Measurements from ENCODE around the gene AMTN. TPM values are rescaled to one million over a fixed set of nuclear protein-coding genes. Genes with fewer than 3 reads are reported as not detected.
"Not testable (repeated sequence)": the region's sequence is repeated elsewhere in the genome, so short reads cannot be mapped to it uniquely, and the experiment has no call there.

The AMTN gene, protein sequence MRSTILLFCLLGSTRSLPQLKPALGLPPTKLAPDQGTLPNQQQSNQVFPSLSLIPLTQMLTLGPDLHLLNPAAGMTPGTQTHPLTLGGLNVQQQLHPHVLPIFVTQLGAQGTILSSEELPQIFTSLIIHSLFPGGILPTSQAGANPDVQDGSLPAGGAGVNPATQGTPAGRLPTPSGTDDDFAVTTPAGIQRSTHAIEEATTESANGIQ
- not detected for total RNA-seq

DNA sequence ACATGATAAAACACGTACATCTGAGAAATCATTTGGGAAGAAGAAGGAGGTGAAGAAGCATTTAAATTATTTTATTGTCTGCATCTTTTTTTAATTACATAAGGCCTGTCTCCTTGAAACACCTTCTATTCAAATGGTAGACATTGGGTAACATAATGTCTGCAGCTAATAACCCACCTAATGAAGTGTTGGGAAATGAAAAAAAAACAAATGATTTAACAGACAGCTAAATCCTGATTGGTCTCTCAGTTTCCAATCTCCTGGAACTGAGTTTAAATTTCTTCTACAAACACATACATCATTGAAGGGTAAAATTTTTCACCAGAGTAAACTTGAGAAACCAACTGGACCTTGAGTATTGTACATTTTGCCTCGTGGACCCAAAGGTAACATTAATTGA, at the start of gene AMTN:
Gene AMTN, plus strand, starts transcription at position 301 of the 400 bp plus-strand sequence. CDS start 209 bp downstream, outside the sequence.
- WGBS, 2 donors, result 70 to 72% methylated on average over 2 of the region's 2 CpGs
- H3K9me3 ChIP-seq, result no peaks in the 10 kb centered on the region
- no peak for TF ChIP-seq POLR2A (IDR thresholded peaks at IDR 0.05)
- TF ChIP-seq, protein P1, sequence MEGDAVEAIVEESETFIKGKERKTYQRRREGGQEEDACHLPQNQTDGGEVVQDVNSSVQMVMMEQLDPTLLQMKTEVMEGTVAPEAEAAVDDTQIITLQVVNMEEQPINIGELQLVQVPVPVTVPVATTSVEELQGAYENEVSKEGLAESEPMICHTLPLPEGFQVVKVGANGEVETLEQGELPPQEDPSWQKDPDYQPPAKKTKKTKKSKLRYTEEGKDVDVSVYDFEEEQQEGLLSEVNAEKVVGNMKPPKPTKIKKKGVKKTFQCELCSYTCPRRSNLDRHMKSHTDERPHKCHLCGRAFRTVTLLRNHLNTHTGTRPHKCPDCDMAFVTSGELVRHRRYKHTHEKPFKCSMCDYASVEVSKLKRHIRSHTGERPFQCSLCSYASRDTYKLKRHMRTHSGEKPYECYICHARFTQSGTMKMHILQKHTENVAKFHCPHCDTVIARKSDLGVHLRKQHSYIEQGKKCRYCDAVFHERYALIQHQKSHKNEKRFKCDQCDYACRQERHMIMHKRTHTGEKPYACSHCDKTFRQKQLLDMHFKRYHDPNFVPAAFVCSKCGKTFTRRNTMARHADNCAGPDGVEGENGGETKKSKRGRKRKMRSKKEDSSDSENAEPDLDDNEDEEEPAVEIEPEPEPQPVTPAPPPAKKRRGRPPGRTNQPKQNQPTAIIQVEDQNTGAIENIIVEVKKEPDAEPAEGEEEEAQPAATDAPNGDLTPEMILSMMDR (IDR thresholded peaks at IDR 0.05), result no peak
- TF ChIP-seq EP300 (IDR thresholded peaks at IDR 0.05), result no peak
- DNase-seq (ENCODE audit: low spot score in 2 of 2), result no peak
- H3K27ac ChIP-seq, result no peak within 1 kb of the TSS
- H3K4me3 ChIP-seq, result no peak within 1 kb of the TSS
- no peaks in the 10 kb centered on the region for H3K4me1 ChIP-seq
- H3K27me3 ChIP-seq, result no peaks in the 10 kb centered on the region
- H3K36me3 ChIP-seq, result no peaks in the 10 kb centered on the region

DNA sequence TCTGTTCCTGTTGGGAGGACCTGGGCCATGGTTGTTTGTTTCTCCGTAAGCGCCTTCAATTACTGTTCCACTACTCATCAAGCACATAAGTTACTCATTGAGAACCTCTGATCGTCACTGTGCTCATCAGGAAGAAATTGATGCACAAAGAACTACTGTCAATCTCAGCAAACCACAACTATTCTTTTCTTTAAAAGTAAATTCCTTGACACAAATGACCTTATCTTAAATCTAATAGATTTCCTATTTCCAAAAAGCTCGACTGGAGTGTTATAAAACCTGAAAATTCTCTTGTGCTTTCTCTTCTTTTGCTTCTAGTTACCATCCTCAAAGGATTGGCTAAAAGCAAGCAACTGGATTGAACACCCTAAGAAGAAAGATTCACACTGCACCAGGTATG, 46.5 kb upstream of the AMTN start, which contains the start of gene MUC7:
Gene MUC7, plus strand, starts transcription at position 301 of the 400 bp plus-strand sequence. CDS start 1,825 bp downstream, outside the sequence.
- Histone ChIP-seq H3K4me1 (no peaks in the 10 kb centered on the region), H3K36me3 (no peaks in the 10 kb centered on the region), H3K4me3 (no peak within 1 kb of the TSS), H3K27me3 (no peaks in the 10 kb centered on the region), H3K9me3 (no peaks in the 10 kb centered on the region), H3K27ac (no peak within 1 kb of the TSS)
- WGBS, 2 donors, result 59 to 61% methylated on average over 4 of the region's 4 CpGs
- TF ChIP-seq POLR2A (IDR thresholded peaks at IDR 0.05) (no peak), EP300 (IDR thresholded peaks at IDR 0.05) (no peak)
- TF ChIP-seq, protein P1 (IDR thresholded peaks at IDR 0.05), result no peak
- no peak for DNase-seq (ENCODE audit: low spot score in 2 of 2)

DNA sequence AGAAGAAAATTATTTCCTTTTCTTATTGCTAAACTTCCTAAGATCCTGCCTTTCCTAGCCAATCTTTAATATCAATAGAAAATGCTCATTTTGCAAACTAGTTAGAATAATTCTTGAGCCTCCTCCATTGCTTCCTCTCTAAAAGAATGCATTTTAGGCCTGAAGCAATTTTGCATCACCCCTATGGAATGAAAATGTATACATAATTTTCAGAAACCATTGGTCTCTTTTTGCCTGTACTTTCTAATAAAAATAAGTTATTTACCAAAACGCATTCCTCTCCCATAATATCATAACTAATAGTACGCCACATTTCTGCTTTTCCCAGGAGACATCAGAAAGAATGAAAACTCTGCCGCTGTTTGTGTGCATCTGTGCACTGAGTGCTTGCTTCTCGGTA, 44.7 kb upstream of the AMTN start:
- DNase-seq (ENCODE audit: low spot score in 2 of 2), result no peak
- WGBS, 2 donors, result 47 to 53% methylated on average over 4 of the region's 4 CpGs
- Histone ChIP-seq H3K27me3 (no peaks in the 10 kb centered on the region), H3K36me3 (no peaks in the 10 kb centered on the region), H3K9me3 (no peaks in the 10 kb centered on the region), H3K27ac (no peak overlapping the region), H3K4me3 (no peak overlapping the region), H3K4me1 (no peaks in the 10 kb centered on the region)
- TF ChIP-seq, protein P1 (IDR thresholded peaks at IDR 0.05), result no peak
- no peak for TF ChIP-seq POLR2A (IDR thresholded peaks at IDR 0.05)
- no peak for TF ChIP-seq EP300 (IDR thresholded peaks at IDR 0.05)

DNA sequence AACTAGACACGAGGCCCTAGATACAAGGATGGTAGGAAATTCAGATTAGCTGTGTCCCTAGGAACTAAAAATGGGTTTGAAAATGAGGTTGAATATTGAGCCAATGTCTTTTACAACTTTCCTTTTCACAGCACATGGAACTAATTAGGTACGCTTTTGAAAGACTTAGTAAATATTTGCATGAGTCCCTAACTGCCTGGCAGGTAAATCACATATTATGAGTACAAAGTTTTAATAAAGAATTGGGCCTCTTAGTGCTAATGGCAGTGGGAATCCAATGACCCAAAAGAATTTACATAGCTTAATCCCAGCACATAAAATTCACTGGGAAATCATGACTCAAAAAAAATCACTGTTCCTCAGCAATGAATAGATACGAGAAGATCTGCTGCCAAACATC, 29.6 kb upstream of the AMTN start:
- Histone ChIP-seq H3K36me3 (no peaks in the 10 kb centered on the region), H3K9me3 (no peaks in the 10 kb centered on the region), H3K27me3 (no peaks in the 10 kb centered on the region), H3K4me3 (no peak overlapping the region), H3K4me1 (no peaks in the 10 kb centered on the region), H3K27ac (no peak overlapping the region)
- no peak for DNase-seq (ENCODE audit: low spot score in 2 of 2)
- 43 to 64% methylated on average over 3 of the region's 3 CpGs for WGBS, 2 donors
- TF ChIP-seq POLR2A (IDR thresholded peaks at IDR 0.05) (no peak), EP300 (IDR thresholded peaks at IDR 0.05) (no peak)
- TF ChIP-seq, protein P1 (IDR thresholded peaks at IDR 0.05), result no peak

DNA sequence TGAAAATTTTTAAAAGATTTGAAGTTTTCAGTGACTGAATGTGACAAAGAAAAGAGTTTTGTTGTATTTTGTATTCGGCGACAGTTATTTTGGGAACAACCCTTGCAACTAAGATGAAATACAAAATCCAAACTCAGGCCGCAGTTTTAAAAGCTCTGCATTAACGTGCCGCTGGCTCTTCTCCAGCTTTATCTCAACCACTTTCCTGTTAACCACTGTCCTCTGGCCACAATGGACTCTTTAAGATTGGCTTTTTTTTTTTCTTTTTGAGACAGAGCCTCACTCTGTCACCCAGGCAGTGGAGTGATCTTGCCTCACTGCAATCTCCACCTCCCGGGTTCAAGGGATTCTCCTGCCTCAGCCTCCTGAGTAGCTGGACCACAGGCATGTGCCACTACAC, 22.1 kb upstream of the AMTN start:
- no peak for TF ChIP-seq EP300 (IDR thresholded peaks at IDR 0.05)
- TF ChIP-seq, protein P1 (IDR thresholded peaks at IDR 0.05), result no peak
- no peak for TF ChIP-seq POLR2A (IDR thresholded peaks at IDR 0.05)
- H3K27me3 ChIP-seq, result peaks cover 0 to 2% of the 10 kb centered on the region in 2 donors
- H3K4me3 ChIP-seq, result no peak overlapping the region
- no peaks in the 10 kb centered on the region for H3K9me3 ChIP-seq
- no peaks in the 10 kb centered on the region for H3K4me1 ChIP-seq
- H3K27ac ChIP-seq, result no peak overlapping the region
- no peaks in the 10 kb centered on the region for H3K36me3 ChIP-seq
- no peak for DNase-seq (ENCODE audit: low spot score in 2 of 2)
- 42 to 55% methylated on average over 6 of the region's 6 CpGs for WGBS, 2 donors

DNA sequence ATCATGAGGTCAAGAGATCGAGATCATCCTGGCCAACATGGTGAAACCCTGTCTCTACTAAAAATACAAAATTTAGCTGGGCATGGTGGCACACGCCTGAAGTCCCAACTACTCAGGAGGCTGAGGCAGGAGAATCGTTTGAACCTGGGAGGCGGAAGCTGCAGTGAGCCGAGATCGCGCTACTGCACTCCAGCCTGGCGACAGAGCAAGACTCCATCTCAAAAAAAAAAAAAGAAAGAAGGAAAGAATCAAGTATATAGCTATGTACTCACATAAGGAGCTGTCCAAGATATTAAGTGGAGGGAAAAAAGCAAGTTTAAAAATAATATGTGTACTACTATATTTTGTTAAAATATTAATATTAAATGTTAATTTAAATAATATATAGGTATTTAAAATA, 16.5 kb upstream of the AMTN start:
- not testable (repeated sequence) for H3K27me3 ChIP-seq; H3K27ac ChIP-seq; H3K9me3 ChIP-seq; H3K36me3 ChIP-seq; H3K4me3 ChIP-seq; DNase-seq (ENCODE audit: low spot score in 2 of 2); H3K4me1 ChIP-seq
- WGBS, 2 donors, result 76 to 95% methylated on average over 8 of the region's 8 CpGs

All from tibial nerve (tissue), 4 donors.